HG03571 (cell line): ENCODE results near the gene AP2S1.
A peak's percentile ranks its signal among the peaks of the same experiment; 100 is the strongest.
"Not testable (repeated sequence)": the region's sequence is repeated elsewhere in the genome, so short reads cannot be mapped to it uniquely, and the experiment has no call there.

Source experiments
- ATAC-seq: cut with Tn5 transposase; IDR thresholded peaks from one replicate; pipeline ENCODE4 v1.9.1; 2021; ENCODE audit not compliant: unreplicated experiment

AP2S1 gene

GRCh38 chr19:46844067-46844489 lies 6.6 kb downstream of the AP2S1 start:
- no peak for ATAC-seq

- no peak for ATAC-seq
These were observed 7.9 kb downstream of the AP2S1 start for GRCh38 chr19:46842791-46843190.

- ATAC-seq, result no peak
These were observed 9.1 kb downstream of the AP2S1 start for GRCh38 chr19:46841458-46842083.

- ATAC-seq, result no peak
These were observed 10.1 kb downstream of the AP2S1 start for GRCh38 chr19:46840498-46840942.

- no peak for ATAC-seq
These were observed 10.7 kb downstream of the AP2S1 start for GRCh38 chr19:46839752-46840497.

- no peak for ATAC-seq
These were observed 12.5 kb downstream of the AP2S1 start for GRCh38 chr19:46838160-46838559.

- no peak for ATAC-seq
These were observed 15.7 kb downstream of the AP2S1 start for GRCh38 chr19:46834984-46835383.

- ATAC-seq, result no peak
These were observed 16.5 kb downstream of the AP2S1 start for GRCh38 chr19:46834121-46834520.

GRCh38 chr19:46830864-46831263 lies 19.8 kb downstream of the AP2S1 start:
- ATAC-seq, result no peak

GRCh38 chr19:46828484-46828883 lies 22.2 kb downstream of the AP2S1 start:
- no peak for ATAC-seq

GRCh38 chr19:46825731-46826055 lies 25.0 kb downstream of the AP2S1 start:
- no peak for ATAC-seq

GRCh38 chr19:46824890-46825730 lies 25.5 kb downstream of the AP2S1 start:
- peak; percentile 6 for ATAC-seq

- ATAC-seq, result no peak
These were observed 27.6 kb downstream of the AP2S1 start for GRCh38 chr19:46823049-46823448.

GRCh38 chr19:46822410-46822787 lies 28.2 kb downstream of the AP2S1 start:
- not testable (repeated sequence) for ATAC-seq

GRCh38 chr19:46821512-46822409 lies 28.9 kb downstream of the AP2S1 start:
- ATAC-seq, result no peak

GRCh38 chr19:46818812-46819211 lies 31.8 kb downstream of the AP2S1 start:
- no peak for ATAC-seq

GRCh38 chr19:46815833-46816627 lies 34.6 kb downstream of the AP2S1 start:
- no peak for ATAC-seq

- no peak for ATAC-seq
These were observed 36.7 kb downstream of the AP2S1 start for GRCh38 chr19:46813839-46814358.

- ATAC-seq, result no peak
These were observed 37.4 kb downstream of the AP2S1 start for GRCh38 chr19:46812977-46813838.
